ENCODE measurements around the gene BEST3. TPM values are rescaled to one million over a fixed set of nuclear protein-coding genes. Genes with fewer than 3 reads are reported as not detected.

BEST3 gene
- total RNA-seq (under 1 TPM; 0.20 to 0.52 TPM), polyA plus RNA-seq (under 1 TPM in 1 of 2 donors, not detected in 1; 0.03 TPM)
- long read RNA-seq, donor 1: 0 reads
- long read RNA-seq, donor 2: 0 reads
- long read RNA-seq, donor 3: 0 reads
- long read RNA-seq, donor 4: 0 reads
- long read RNA-seq, donor 5: 0 reads

DNA sequence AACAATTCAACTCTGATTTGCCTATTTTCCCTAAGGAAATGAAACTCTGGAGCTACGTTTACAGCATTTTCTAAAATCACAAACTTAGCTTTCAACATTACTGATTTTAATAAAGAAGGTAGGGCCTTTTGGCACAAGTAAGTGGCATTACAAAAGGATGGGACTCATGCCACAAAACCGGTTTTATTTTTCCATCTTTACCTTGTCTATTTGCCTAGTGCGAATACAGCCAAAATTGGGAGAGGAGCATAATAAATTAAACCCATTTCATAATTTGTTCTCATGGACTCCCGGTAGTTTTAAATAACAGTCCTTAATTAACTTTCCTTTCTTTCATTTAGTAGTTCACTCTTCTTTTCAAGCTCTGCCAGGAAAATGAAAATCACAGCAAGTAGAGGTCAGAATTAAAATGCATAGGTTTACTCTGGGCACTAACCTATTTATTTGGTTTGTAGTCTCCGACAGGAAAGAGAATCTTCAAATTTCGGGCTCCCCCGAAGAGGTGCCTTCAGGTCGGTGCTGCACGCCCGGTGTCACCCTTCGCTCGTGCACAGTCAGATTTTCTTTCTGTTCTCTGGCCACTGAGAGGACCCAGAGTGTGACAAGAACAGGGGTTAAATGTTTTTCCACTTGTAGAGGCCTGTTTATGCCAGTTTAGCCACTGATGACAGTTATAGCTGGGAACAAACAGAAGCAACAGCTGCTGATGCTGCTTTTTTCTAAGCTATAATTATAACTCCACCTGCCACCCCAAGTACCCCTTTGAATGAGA lies at the start of gene BEST3:
Gene BEST3 (minus strand): TSS at position 535 of the 772 bp plus-strand sequence. CDS start 1,505 bp downstream, outside the sequence.
- WGBS, 2 donors: 75 to 92% methylated on average over 12 of the region's 12 CpGs
- H3K4me1 ChIP-seq (ENCODE audit: control insufficient read depth in 5 of 5, insufficient read depth in 5 of 5, low read length in 5 of 5): no peaks in the 10 kb centered on the region
- no peak for ATAC-seq (ENCODE audit: insufficient read depth, low FRiP score)
- no peak within 1 kb of the TSS for H3K4me3 ChIP-seq
- no peaks in the 10 kb centered on the region for H3K9me3 ChIP-seq (ENCODE audit: control insufficient read depth in 4 of 4, insufficient read depth in 3 of 4, low read length in 3 of 4)
- H3K27me3 ChIP-seq (ENCODE audit: control insufficient read depth in 3 of 3, insufficient read depth in 3 of 3, low read length in 2 of 3): no peaks in the 10 kb centered on the region
- H3K36me3 ChIP-seq (ENCODE audit: control insufficient read depth in 4 of 4, insufficient read depth in 4 of 4, low read length in 4 of 4): no peaks in the 10 kb centered on the region
- no peak within 1 kb of the TSS for H3K27ac ChIP-seq (ENCODE audit: low read depth in 1 of 2, low read length in 1 of 2)
- H3K9ac ChIP-seq (ENCODE audit: insufficient read depth in 1 of 2, low read length in 2 of 2): no peak within 1 kb of the TSS
- no peak for DNase-seq
- TF ChIP-seq, protein P1, sequence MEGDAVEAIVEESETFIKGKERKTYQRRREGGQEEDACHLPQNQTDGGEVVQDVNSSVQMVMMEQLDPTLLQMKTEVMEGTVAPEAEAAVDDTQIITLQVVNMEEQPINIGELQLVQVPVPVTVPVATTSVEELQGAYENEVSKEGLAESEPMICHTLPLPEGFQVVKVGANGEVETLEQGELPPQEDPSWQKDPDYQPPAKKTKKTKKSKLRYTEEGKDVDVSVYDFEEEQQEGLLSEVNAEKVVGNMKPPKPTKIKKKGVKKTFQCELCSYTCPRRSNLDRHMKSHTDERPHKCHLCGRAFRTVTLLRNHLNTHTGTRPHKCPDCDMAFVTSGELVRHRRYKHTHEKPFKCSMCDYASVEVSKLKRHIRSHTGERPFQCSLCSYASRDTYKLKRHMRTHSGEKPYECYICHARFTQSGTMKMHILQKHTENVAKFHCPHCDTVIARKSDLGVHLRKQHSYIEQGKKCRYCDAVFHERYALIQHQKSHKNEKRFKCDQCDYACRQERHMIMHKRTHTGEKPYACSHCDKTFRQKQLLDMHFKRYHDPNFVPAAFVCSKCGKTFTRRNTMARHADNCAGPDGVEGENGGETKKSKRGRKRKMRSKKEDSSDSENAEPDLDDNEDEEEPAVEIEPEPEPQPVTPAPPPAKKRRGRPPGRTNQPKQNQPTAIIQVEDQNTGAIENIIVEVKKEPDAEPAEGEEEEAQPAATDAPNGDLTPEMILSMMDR (IDR thresholded peaks at IDR 0.05; ENCODE audit: control extremely low read depth, extremely low read depth): no peak

DNA sequence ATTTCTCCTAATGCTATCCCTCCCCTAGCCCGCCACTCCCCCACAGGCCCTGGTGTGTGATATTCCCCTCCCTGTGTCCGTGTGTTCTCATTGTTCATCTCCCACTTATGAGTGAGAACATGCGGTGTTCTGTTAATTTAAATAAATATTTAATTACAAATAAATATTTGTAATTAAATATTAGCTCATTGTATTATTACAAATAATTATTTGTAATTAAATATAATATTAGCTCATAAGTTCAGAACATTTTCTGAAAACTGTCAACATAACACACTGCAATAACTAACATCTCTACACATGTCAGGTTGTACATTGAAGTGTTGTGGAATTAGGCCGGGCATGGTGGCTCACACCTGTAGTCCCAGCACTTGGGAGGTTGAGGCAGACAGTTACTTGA lies 45.0 kb upstream of the BEST3 start:
- Histone ChIP-seq H3K27me3 (ENCODE audit: control insufficient read depth in 3 of 3, insufficient read depth in 3 of 3, low read length in 2 of 3) (no peaks in the 10 kb centered on the region), H3K9ac (ENCODE audit: insufficient read depth in 1 of 2, low read length in 2 of 2) (no peak overlapping the region), H3K4me3 (no peak overlapping the region), H3K27ac (ENCODE audit: low read depth in 1 of 2, low read length in 1 of 2) (no peak overlapping the region), H3K4me1 (ENCODE audit: control insufficient read depth in 5 of 5, insufficient read depth in 5 of 5, low read length in 5 of 5) (peaks cover 1 to 18% (median 7%) of the 10 kb centered on the region in 5 donors), H3K36me3 (ENCODE audit: control insufficient read depth in 4 of 4, insufficient read depth in 4 of 4, low read length in 4 of 4) (no peaks in the 10 kb centered on the region), H3K9me3 (ENCODE audit: control insufficient read depth in 4 of 4, insufficient read depth in 3 of 4, low read length in 3 of 4) (peaks cover 0 to 1% (median 0%) of the 10 kb centered on the region in 4 donors)
- TF ChIP-seq, protein P1 (IDR thresholded peaks at IDR 0.05; ENCODE audit: control extremely low read depth, extremely low read depth): no peak
- ATAC-seq (ENCODE audit: insufficient read depth, low FRiP score) (no peak), DNase-seq (no peak)
- WGBS, 2 donors: 98% methylated on average over 4 of the region's 4 CpGs

DNA sequence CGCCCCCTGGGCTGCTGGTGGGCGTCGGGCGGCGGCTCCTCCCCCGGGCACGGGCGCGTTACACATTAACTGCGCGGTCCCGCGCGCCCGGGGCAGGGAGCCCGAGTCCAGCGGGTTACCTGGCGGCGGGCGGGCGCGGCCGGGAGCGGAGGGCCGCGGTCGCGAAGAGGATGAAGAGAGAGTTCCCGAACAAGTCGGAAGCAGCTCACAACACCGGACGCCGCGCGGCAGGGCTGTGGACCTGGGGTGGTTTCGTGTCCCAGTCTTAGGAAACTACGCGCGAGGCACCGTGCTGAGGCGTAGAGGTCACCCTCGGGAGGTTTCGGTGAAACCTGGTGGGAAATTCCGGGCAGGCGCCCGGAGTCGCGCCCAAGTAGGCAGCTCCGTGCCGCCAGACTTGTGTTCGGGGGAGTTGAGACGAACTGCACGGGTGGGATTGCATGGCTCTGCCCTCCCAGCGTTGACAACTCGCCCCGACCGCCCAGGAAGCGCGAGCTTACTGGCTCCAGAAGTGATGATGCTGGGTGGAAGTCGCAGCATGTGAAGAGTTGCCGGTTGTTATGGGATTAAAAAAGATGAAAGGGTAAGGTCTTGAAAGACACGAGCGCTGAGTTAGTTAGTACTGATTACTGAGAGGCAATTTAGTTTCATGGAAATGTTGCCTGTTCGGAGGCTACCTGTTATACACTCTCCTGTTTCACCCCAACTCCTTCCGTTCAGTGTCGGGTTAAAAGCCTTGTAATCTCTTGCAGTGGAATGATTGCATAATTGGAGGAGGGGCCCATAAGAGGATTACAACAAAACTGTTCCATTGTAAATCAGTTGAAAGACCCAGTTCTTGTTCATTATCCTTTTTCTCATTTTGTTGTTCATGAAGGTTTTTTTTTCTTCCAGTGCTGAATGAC lies 40.4 kb upstream of the BEST3 start:
- H3K9ac ChIP-seq (ENCODE audit: insufficient read depth in 1 of 2, low read length in 2 of 2): peak overlapping the region; percentile 89 to 93
- no peaks in the 10 kb centered on the region for H3K9me3 ChIP-seq (ENCODE audit: control insufficient read depth in 4 of 4, insufficient read depth in 3 of 4, low read length in 3 of 4)
- TF ChIP-seq, protein P1 (IDR thresholded peaks at IDR 0.05; ENCODE audit: control extremely low read depth, extremely low read depth): no peak
- peak overlapping the region; percentile 87 for H3K4me3 ChIP-seq
- ATAC-seq (ENCODE audit: insufficient read depth, low FRiP score): peak; percentile 35
- no peaks in the 10 kb centered on the region for H3K27me3 ChIP-seq (ENCODE audit: control insufficient read depth in 3 of 3, insufficient read depth in 3 of 3, low read length in 2 of 3)
- DNase-seq: peak; percentile 81 to 86 (median 83)
- WGBS, 2 donors: 0% methylated on average over 61 to 66 of the region's 66 CpGs
- no peaks in the 10 kb centered on the region for H3K36me3 ChIP-seq (ENCODE audit: control insufficient read depth in 4 of 4, insufficient read depth in 4 of 4, low read length in 4 of 4)
- peak overlapping the region; percentile 87 to 94 for H3K27ac ChIP-seq (ENCODE audit: low read depth in 1 of 2, low read length in 1 of 2)
- peaks cover 0 to 9% (median 6%) of the 10 kb centered on the region in 5 donors for H3K4me1 ChIP-seq (ENCODE audit: control insufficient read depth in 5 of 5, insufficient read depth in 5 of 5, low read length in 5 of 5)

All from lung (tissue), 16 donors.